LNCaP clone FGC (cell line): ENCODE data around the gene RAD51B.

Experiments
- DNase-seq: peaks from one replicate; pipeline ENCODE4 v3.0.0-alpha.2; 2011; ENCODE audit warnings: low read depth
- H3K4me3 ChIP-seq: 2 replicates; pipeline ENCODE4 v1.5.1; 2011; ENCODE audit warnings: mild to moderate bottlenecking, low read depth, low read length, control low read depth
- CTCF ChIP-seq: IDR thresholded peaks from 2 replicates; pipeline ENCODE4 v1.5.1; 2012; ENCODE audit warnings: mild to moderate bottlenecking; ENCODE audit not compliant: control insufficient read depth, insufficient read depth; ENCODE audit errors: extremely low read depth

RAD51B gene

GRCh38 chr14:68589447-68590200, 770.0 kb downstream of the RAD51B start:
- no peak for DNase-seq
- TF ChIP-seq CTCF = no peak
- H3K4me3 ChIP-seq = no peak overlapping the region

- no peak overlapping the region for H3K4me3 ChIP-seq
- no peak for DNase-seq
- TF ChIP-seq CTCF = no peak
These were observed 770.6 kb downstream of the RAD51B start for GRCh38 chr14:68590201-68590522.

DNA sequence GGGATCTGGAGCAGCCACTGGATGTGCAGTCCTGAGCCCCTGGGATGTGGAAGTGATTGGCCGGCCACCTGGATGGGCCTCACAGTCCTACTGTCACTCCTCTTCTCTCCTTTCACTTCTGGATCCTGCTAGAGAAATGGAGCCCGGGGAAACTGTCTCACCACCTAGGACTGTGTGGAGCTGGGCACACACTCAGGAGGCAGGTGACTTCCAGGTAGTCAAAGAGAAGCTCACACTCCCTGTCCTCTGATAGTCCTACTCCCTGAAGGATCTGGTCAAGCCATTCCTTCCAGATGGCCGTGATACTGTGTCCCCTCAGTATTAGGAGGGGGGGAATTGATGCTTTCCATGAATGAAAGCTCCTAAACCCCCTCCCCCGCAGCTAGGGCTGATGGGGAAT, 772.2 kb downstream of the RAD51B start:
- no peak for TF ChIP-seq CTCF
- DNase-seq = no peak
- H3K4me3 ChIP-seq = no peak overlapping the region

DNA sequence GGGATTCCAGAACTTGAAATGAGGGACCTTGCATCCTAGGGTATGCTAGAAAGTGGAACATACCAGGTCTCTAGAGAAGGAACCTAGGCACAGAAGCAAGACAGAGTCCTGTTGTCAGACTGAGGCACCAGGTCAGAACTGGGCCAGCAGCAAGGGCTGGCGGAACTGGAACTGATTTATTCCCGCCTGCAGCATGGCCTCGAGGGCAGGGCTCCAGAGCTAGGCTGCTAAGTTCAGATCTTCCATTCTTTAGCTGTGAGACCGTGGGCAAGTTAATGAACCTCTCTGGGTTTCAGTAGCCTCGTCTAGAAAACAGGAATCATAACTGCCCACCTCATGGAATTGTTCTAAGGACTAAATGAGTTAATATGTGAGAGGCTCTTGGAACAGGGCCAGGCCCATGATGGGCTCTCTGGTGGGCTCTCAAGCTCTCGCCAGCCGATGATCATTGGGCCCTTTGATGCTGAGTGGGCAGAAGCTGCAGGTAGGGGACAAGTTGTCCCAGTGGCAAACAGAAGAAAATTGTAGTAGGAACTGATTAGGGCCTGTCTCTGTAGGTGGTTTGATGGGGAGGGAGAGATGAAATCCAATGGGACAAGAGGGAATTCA, 773.5 kb downstream of the RAD51B start:
- no peak overlapping the region for H3K4me3 ChIP-seq
- TF ChIP-seq CTCF = no peak
- no peak for DNase-seq

DNA sequence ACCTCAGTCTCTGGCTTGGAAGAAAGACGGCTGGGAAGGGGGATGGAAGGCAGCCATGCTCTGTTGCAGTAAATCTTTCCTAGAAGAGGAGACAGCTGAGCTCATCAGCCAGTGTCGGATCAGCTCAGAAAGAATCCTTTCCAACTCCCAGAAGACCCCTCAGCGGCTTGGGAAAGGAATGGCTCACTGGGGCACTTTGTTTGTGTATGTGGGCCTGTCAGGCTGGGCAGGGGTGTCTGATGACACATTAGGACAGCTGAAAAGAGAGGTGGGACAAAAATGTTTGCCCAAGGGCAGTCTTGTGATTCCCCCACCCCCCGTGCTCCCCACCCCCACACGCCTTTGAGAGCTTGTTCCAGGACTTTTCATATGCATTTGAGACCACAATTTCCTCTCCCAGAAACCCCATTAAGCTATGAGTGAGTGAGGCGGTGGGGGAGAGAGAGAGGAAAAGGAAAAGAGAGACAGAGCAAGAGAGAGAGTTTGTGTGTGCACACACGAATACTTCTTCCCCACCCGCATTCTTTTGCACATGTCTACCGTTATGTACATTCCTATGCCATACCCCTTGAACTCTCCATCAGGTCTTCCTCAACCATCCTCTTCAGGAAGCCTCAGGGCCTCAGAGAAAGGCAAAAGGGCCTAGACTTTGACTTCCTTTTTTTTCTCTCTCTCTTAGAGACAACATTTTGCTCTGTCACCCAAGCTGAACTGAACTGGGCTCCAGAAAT, 774.4 kb downstream of the RAD51B start:
- no peak for DNase-seq
- no peak for TF ChIP-seq CTCF
- H3K4me3 ChIP-seq = no peak overlapping the region

DNA sequence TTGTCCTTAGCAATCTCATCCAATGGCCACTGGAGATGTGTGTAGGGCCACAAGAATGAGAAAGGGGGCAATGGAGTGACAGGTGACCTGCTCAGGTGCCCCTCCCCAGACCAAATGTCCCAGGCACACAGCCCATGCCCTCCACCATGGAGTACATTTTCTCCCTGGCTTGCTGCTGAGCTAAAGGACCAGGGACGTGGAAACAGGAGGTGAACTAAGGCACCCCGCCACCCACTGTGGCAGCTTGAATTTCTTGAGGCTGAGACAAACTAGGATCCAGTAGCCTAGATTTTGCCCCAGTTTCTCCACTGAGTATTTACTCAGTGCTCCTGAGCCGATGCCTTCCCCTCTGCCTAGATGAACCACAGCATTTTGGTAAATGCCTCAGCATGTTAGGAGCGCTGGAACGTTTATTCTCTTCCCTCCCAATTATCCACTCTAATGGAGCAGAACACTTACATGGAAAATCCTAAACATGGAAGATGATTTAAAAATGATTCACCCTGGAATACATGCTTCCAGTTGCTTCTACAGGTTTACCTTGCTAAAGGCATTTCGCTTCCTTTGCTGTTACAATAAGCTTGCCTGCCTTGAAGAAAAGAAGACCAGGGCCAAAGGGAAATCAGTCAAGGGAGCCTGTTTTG, 775.3 kb downstream of the RAD51B start:
- TF ChIP-seq CTCF = no peak
- no peak for DNase-seq
- no peak overlapping the region for H3K4me3 ChIP-seq
